HL-60 (cell line): ENCODE measurements around the gene TNNT2.

Source experiments
- DNase-seq, 2 experiments: peaks; one replicate each; pipeline ENCODE4 v3.0.0-alpha.2; 2010 to 2020; ENCODE audit warnings: low read depth in 1 of 2, low spot score in 1 of 2
- H3K27ac ChIP-seq: fragments of 250-450 bp; sonication (Bioruptor Pico); replicated peaks from 2 replicates; pipeline ENCODE4 v1.5.1; 2020; ENCODE audit warnings: mild to moderate bottlenecking, moderate library complexity
- H3K27me3 ChIP-seq: fragments of 250-450 bp; sonication (Bioruptor Pico); 2 replicates; pipeline ENCODE4 v1.5.1; 2021; ENCODE audit warnings: mild to moderate bottlenecking, moderate library complexity; ENCODE audit not compliant: insufficient read depth, poor library complexity, severe bottlenecking
- H3K4me3 ChIP-seq: replicated peaks from 2 replicates; pipeline ENCODE4 v1.5.1; 2011; ENCODE audit warnings: mild to moderate bottlenecking, control low read depth, low read length; ENCODE audit not compliant: insufficient read depth
- CTCF ChIP-seq: IDR thresholded peaks from one replicate; pipeline ENCODE4 v1.5.1; 2011; ENCODE audit warnings: low read length, control low read depth, inconsistent platforms; ENCODE audit not compliant: insufficient read depth
- GABPA ChIP-seq: IDR thresholded peaks from 2 replicates; pipeline ENCODE4 v1.6.1; 2012; ENCODE audit warnings: low read depth
- POLR2AphosphoS5 ChIP-seq: IDR thresholded peaks from 2 replicates; pipeline ENCODE4 v1.6.1; 2012; ENCODE audit warnings: low read depth
- REST ChIP-seq: IDR thresholded peaks from 2 replicates; pipeline ENCODE4 v1.6.1; 2012; ENCODE audit warnings: low read depth; ENCODE audit not compliant: insufficient replicate concordance
- SPI1 ChIP-seq: IDR thresholded peaks from 2 replicates; pipeline ENCODE4 v1.6.1; 2012; ENCODE audit warnings: low read depth, mild to moderate bottlenecking, borderline replicate concordance

Gene TNNT2

GRCh38 chr1:201369209-201369608 is 8.3 kb downstream of the TNNT2 start:
- TF ChIP-seq REST (no peak), GABPA (no peak)
- no peak overlapping the region for H3K4me3 ChIP-seq
- H3K27me3 ChIP-seq = peaks cover 4% of the 10 kb centered on the region
- H3K27ac ChIP-seq = no peak overlapping the region
- no peak for DNase-seq

- Histone ChIP-seq H3K27ac (no peak overlapping the region), H3K27me3 (no peaks in the 10 kb centered on the region), H3K4me3 (no peak overlapping the region)
- no peak for TF ChIP-seq SPI1
- TF ChIP-seq CTCF = no peak
- TF ChIP-seq POLR2AphosphoS5 = no peak
- no peak for TF ChIP-seq REST
- TF ChIP-seq GABPA = no peak
- no peak for DNase-seq
Measured at GRCh38 chr1:201366696-201367095, 10.8 kb downstream of the TNNT2 start.

- TF ChIP-seq POLR2AphosphoS5 (no peak), REST (no peak), GABPA (no peak), SPI1 (no peak), CTCF (no peak)
- Histone ChIP-seq H3K27ac (no peak overlapping the region), H3K27me3 (no peaks in the 10 kb centered on the region), H3K4me3 (no peak overlapping the region)
- DNase-seq = no peak
Measured at GRCh38 chr1:201365251-201365650, 12.2 kb downstream of the TNNT2 start.

GRCh38 chr1:201364808-201365105 is 12.7 kb downstream of the TNNT2 start:
- no peak for TF ChIP-seq POLR2AphosphoS5
- TF ChIP-seq GABPA = no peak
- TF ChIP-seq REST = no peak
- no peak for TF ChIP-seq SPI1
- no peak for TF ChIP-seq CTCF
- no peaks in the 10 kb centered on the region for H3K27me3 ChIP-seq
- H3K27ac ChIP-seq = no peak overlapping the region
- no peak for DNase-seq
- no peak overlapping the region for H3K4me3 ChIP-seq
